Keratinocyte (primary cell): Measurements from ENCODE around the gene MAPKAPK3. TPM values are rescaled to one million over a fixed set of nuclear protein-coding genes. Genes with fewer than 3 reads are reported as not detected.

Source experiments
- DNase-seq: peaks from one replicate; pipeline ENCODE4 v3.0.0-alpha.2; 2011; ENCODE audit warnings: low read depth, missing footprints, low spot score
- FAIRE-seq: peaks from 2 replicates; lab custom pipeline; 2011; peaks lifted over from hg19 to GRCh38; lab: Jason Lieb, UNC
- H2AFZ ChIP-seq: 2 replicates; pipeline ENCODE4 v1.6.0; 2012; ENCODE audit warnings: low read length, control low read depth, inconsistent platforms; ENCODE audit not compliant: control insufficient read depth
- H3K27ac ChIP-seq: 2 replicates; pipeline ENCODE4 v1.5.1; 2011; ENCODE audit warnings: low read length; ENCODE audit not compliant: control insufficient read depth, insufficient read depth
- H3K27me3 ChIP-seq: 3 replicates; pipeline ENCODE4 v1.6.0; 2011; ENCODE audit warnings: low read length; ENCODE audit not compliant: control insufficient read depth, insufficient read depth; ENCODE audit errors: extremely low read depth
- H3K36me3 ChIP-seq, 2 experiments: 2 replicates in 1 of 2; 3 replicates in 1 of 2; pipeline ENCODE4 v1.5.1; 2011; ENCODE audit warnings: low read length in 2 of 2, mild to moderate bottlenecking in 1 of 2; ENCODE audit not compliant: control insufficient read depth in 2 of 2, insufficient read depth in 2 of 2; ENCODE audit errors: extremely low read depth in 1 of 2
- H3K4me1 ChIP-seq: 3 replicates; pipeline ENCODE4 v1.5.1; 2011; ENCODE audit warnings: low read length; ENCODE audit not compliant: control insufficient read depth, insufficient read depth; ENCODE audit errors: extremely low read depth
- H3K4me2 ChIP-seq: 3 replicates; pipeline ENCODE4 v1.6.0; 2011; ENCODE audit warnings: low read depth, low read length; ENCODE audit not compliant: control insufficient read depth, insufficient read depth; ENCODE audit errors: extremely low read depth
- H3K4me3 ChIP-seq, 3 experiments: fragments of 200-600 bp in 1 of 3; sonication (generic) in 1 of 3; 2 replicates in 2 of 3; 3 replicates in 1 of 3; pipeline ENCODE4 v1.5.1; 2011 to 2016; ENCODE audit warnings: low read length in 3 of 3, mild to moderate bottlenecking in 3 of 3, control low read depth in 2 of 3, inconsistent platforms in 1 of 3, low read depth in 1 of 3, mixed read lengths in 1 of 3, mixed run types in 1 of 3, moderate library complexity in 1 of 3; ENCODE audit not compliant: control insufficient read depth in 2 of 3, insufficient read depth in 2 of 3; ENCODE audit errors: extremely low read depth in 1 of 3
- H3K79me2 ChIP-seq: 2 replicates; pipeline ENCODE4 v1.6.0; 2012; ENCODE audit warnings: low read length; ENCODE audit not compliant: control insufficient read depth, insufficient read depth
- H3K9ac ChIP-seq: 3 replicates; pipeline ENCODE4 v1.6.0; 2011; ENCODE audit warnings: low read length; ENCODE audit not compliant: control insufficient read depth, insufficient read depth; ENCODE audit errors: extremely low read depth
- H3K9me1 ChIP-seq: 3 replicates; pipeline ENCODE4 v1.6.0; 2011; ENCODE audit warnings: low read length; ENCODE audit not compliant: control insufficient read depth, insufficient read depth; ENCODE audit errors: extremely low read depth
- H3K9me3 ChIP-seq: 2 replicates; pipeline ENCODE4 v1.5.1; 2012; ENCODE audit warnings: low read depth, low read length; ENCODE audit not compliant: control insufficient read depth
- H4K20me1 ChIP-seq: 3 replicates; pipeline ENCODE4 v1.6.0; 2011; ENCODE audit warnings: low read length; ENCODE audit not compliant: control insufficient read depth, insufficient read depth; ENCODE audit errors: extremely low read depth
- CTCF ChIP-seq, 3 experiments: IDR thresholded peaks in 1 of 3; conservative IDR thresholded peaks in 1 of 3; optimal IDR thresholded peaks in 1 of 3; 2 replicates in 2 of 3; 3 replicates in 1 of 3; pipeline versions ENCODE3 to v1.5.1; 2011; ENCODE audit warnings: low read length in 3 of 3, mild to moderate bottlenecking in 3 of 3, moderate library complexity in 2 of 3, control low read depth in 1 of 3, inconsistent platforms in 1 of 3; ENCODE audit not compliant: insufficient read depth in 2 of 3; ENCODE audit errors: extremely low read depth in 1 of 3
- EZH2 ChIP-seq: IDR thresholded peaks from one replicate; pipeline ENCODE4 v1.6.1; 2012; ENCODE audit warnings: inconsistent platforms, mild to moderate bottlenecking, low read length, moderate library complexity
- dilution Hi-C: fragments of 300-500 bp; cut with MboI; formaldehyde crosslinking; loops from one replicate; pipeline ENCODE4 v1.7.0; 2020; ENCODE audit warnings: low sequenced_read_pairs; ENCODE audit not compliant: extremely low pct_ligation_motif_present
- polyA plus RNA-seq, 5 experiments: library from polyadenylated mRNA; depleted of rRNA in 3 of 5; stranded (reverse) in 3 of 5; stranded (forward) in 1 of 5; unstranded in 1 of 5; fragments of >200 nt; gene quantifications; 1 replicate in 1 of 5; 2 replicates in 3 of 5; 3 replicates in 1 of 5; pipeline versions ENCODE4 v1.2.1 to v1.2.3, GENCODE V29; 2011 to 2012; ENCODE audit warnings: missing spikeins in 2 of 5, low read depth in 1 of 5, low replicate concordance in 1 of 5

The MAPKAPK3 gene
- polyA plus RNA-seq, 1 donor (not counting 4 experiments of a cell fraction or from before 2014, with no cell fraction given), result 134 TPM

GRCh38 chr3:50577348-50577747, 39.6 kb upstream of the MAPKAPK3 start:
- Histone ChIP-seq H3K79me2 (no peaks in the 10 kb centered on the region), H3K27me3 (no peaks in the 10 kb centered on the region), H3K4me2 (no peak overlapping the region), H3K27ac (no peak overlapping the region), H3K9me1 (no peaks in the 10 kb centered on the region), H3K9ac (no peak overlapping the region), H2AFZ (no peak overlapping the region), H3K9me3 (no peaks in the 10 kb centered on the region), H3K4me1 (peaks cover 7% of the 10 kb centered on the region), H3K36me3 (peaks cover 23 to 32% of the 10 kb centered on the region in 2 experiments), H4K20me1 (no peaks in the 10 kb centered on the region), H3K4me3 (no peak overlapping the region)
- DNase-seq, result no peak
- dilution Hi-C loops, result no loop called here
- no peak for FAIRE-seq
- TF ChIP-seq CTCF (optimal IDR thresholded peaks at IDR 0.05 in 1 of 3, IDR thresholded peaks at IDR 0.05 in 1 of 3, conservative IDR thresholded peaks at IDR 0.05 in 1 of 3; ENCODE audit: extremely low read depth in 1 of 3, insufficient read depth in 2 of 3, low read length in 3 of 3), result no peak
- TF ChIP-seq EZH2, result no peak

DNA sequence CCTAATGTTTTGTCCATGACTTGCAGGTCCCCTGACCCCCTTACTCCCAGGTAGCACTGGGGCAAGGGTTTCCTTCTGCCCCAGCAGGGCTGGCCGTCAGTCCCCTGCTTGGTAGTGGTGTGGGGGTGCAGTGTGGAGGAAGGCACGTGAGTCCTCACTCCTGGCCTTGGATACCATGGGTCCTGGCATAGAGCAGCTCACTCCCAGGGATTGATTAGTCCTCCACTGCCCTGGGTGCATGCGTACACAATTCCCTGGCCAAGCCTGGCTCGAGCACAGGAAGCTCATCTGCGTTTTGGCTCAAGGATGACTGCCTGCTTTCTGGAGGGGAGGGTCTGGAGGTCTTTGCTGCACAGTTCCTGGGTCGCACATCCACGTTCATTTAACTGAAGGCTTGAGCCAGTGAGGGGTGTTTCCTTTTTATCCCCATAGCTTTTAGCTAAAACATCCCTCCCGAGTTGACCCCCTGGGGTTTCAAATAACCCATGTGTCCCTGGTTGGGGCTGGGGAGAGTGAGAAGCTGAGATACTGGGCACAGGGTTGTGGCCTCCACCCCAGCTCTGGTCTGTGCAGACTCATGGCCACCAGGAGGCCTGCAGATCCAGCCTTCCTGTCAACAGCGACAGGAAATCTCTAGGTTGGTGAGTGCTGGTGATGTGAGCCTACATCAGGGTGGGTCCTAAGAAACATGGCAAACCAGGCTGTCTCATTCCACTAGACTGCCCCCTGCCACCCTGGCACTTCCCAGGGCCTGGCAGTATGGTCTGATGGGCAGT, 36.1 kb upstream of the MAPKAPK3 start:
- no peak for DNase-seq
- TF ChIP-seq EZH2, result no peak
- TF ChIP-seq CTCF (optimal IDR thresholded peaks at IDR 0.05 in 1 of 3, IDR thresholded peaks at IDR 0.05 in 1 of 3, conservative IDR thresholded peaks at IDR 0.05 in 1 of 3; ENCODE audit: extremely low read depth in 1 of 3, insufficient read depth in 2 of 3, low read length in 3 of 3), result no peak
- Histone ChIP-seq H3K79me2 (no peaks in the 10 kb centered on the region), H3K4me2 (no peak overlapping the region), H3K9me1 (no peaks in the 10 kb centered on the region), H3K9me3 (no peaks in the 10 kb centered on the region), H3K36me3 (peaks cover 16 to 24% of the 10 kb centered on the region in 2 experiments), H3K4me1 (no peaks in the 10 kb centered on the region), H4K20me1 (no peaks in the 10 kb centered on the region), H2AFZ (no peak overlapping the region), H3K27me3 (no peaks in the 10 kb centered on the region), H3K9ac (no peak overlapping the region), H3K27ac (no peak overlapping the region), H3K4me3 (no peak overlapping the region)
- dilution Hi-C loops, result no loop called here
- no peak for FAIRE-seq
